ENCODE data around the gene RNF223. TPM values are rescaled to one million over a fixed set of nuclear protein-coding genes. Genes with fewer than 3 reads are reported as not detected.
"Not testable (repeated sequence)": the region's sequence is repeated elsewhere in the genome, so short reads cannot be mapped to it uniquely, and the experiment has no call there.

RNF223 gene
- total RNA-seq, 1 donor from 2014 or later: not detected

GRCh38 chr1:1110561-1110971 lies 36.5 kb upstream of the RNF223 start:
- intact Hi-C loops (cut with micrococcal nuclease): no loop called here
- TF ChIP-seq CTCF (IDR thresholded peaks at IDR 0.05): no peak
- ChIA-PET POLR2A (interaction anchor here (0.7 kb wide), 1 partner anchor 128 kb away, joined by 4 read pairs; no protein-coding TSS in a partner anchor), CTCF (interaction anchor here (1.3 kb wide), 1 partner anchor 9 kb away, joined by 3 read pairs; no protein-coding TSS in a partner anchor)
- Mint-ChIP-seq H3K27ac (no peak overlapping the region), H3K4me1 (peaks cover 9% of the 10 kb centered on the region), H3K36me3 (ENCODE audit: low read depth) (peaks cover 14% of the 10 kb centered on the region), H3K27me3 (no peaks in the 10 kb centered on the region), H3K9me3 (peaks cover 6% of the 10 kb centered on the region), H3K4me3 (no peak overlapping the region)
- DNase-seq: no peak
- ATAC-seq (ENCODE audit: low read depth): no peak

- POLR2A ChIA-PET: no interaction called here
- ATAC-seq (ENCODE audit: low read depth) (no peak), DNase-seq (no peak)
- H3K27ac Mint-ChIP-seq: no peak overlapping the region
- no peaks in the 10 kb centered on the region for H3K27me3 Mint-ChIP-seq
- CTCF ChIA-PET: no interaction called here
- intact Hi-C loops (cut with micrococcal nuclease): no loop called here
- no peak for TF ChIP-seq CTCF (IDR thresholded peaks at IDR 0.05)
- H3K9me3 Mint-ChIP-seq: peaks cover 6% of the 10 kb centered on the region
- no peak overlapping the region for H3K4me3 Mint-ChIP-seq
- H3K4me1 Mint-ChIP-seq: peaks cover 5% of the 10 kb centered on the region
- H3K36me3 Mint-ChIP-seq (ENCODE audit: low read depth): peaks cover 14% of the 10 kb centered on the region
Observed at GRCh38 chr1:1109743-1110142, 35.6 kb upstream of the RNF223 start.

GRCh38 chr1:1106510-1107221 lies 32.6 kb upstream of the RNF223 start:
- no peaks in the 10 kb centered on the region for H3K27me3 Mint-ChIP-seq
- no peak overlapping the region for H3K27ac Mint-ChIP-seq
- H3K36me3 Mint-ChIP-seq (ENCODE audit: low read depth): no peaks in the 10 kb centered on the region
- ChIA-PET POLR2A (no interaction called here), CTCF (no interaction called here)
- intact Hi-C loops (cut with micrococcal nuclease): no loop called here
- DNase-seq (no peak), ATAC-seq (ENCODE audit: low read depth) (no peak)
- no peak for TF ChIP-seq CTCF (IDR thresholded peaks at IDR 0.05)
- H3K9me3 Mint-ChIP-seq: no peaks in the 10 kb centered on the region
- H3K4me3 Mint-ChIP-seq: no peak overlapping the region
- H3K4me1 Mint-ChIP-seq: no peaks in the 10 kb centered on the region

- ATAC-seq (ENCODE audit: low read depth); DNase-seq; H3K9me3 Mint-ChIP-seq; H3K27me3 Mint-ChIP-seq; POLR2A ChIA-PET; intact Hi-C loops (cut with micrococcal nuclease); H3K27ac Mint-ChIP-seq; H3K4me3 Mint-ChIP-seq; CTCF ChIA-PET; H3K36me3 Mint-ChIP-seq (ENCODE audit: low read depth); H3K4me1 Mint-ChIP-seq: not testable (repeated sequence)
Observed at GRCh38 chr1:1104152-1104551, 30.0 kb upstream of the RNF223 start.

- H3K4me3 Mint-ChIP-seq: no peak overlapping the region
- no peak for ATAC-seq (ENCODE audit: low read depth)
Observed at GRCh38 chr1:1101503-1101902, 27.4 kb upstream of the RNF223 start.

More at GRCh38 chr1:1101503-1101902, 27.4 kb upstream of the RNF223 start:
- Mint-ChIP-seq H3K9me3 (no peaks in the 10 kb centered on the region), H3K27me3 (no peaks in the 10 kb centered on the region), H3K4me1 (no peaks in the 10 kb centered on the region), H3K36me3 (ENCODE audit: low read depth) (no peaks in the 10 kb centered on the region), H3K27ac (no peak overlapping the region)
- DNase-seq: no peak
- no peak for TF ChIP-seq CTCF (IDR thresholded peaks at IDR 0.05)
- ChIA-PET CTCF (no interaction called here), POLR2A (interaction anchor here (1.2 kb wide), 1 partner anchor 9 kb away, joined by 3 read pairs; no protein-coding TSS in a partner anchor)
- intact Hi-C loops (cut with micrococcal nuclease): no loop called here

All from activated B cell treated with CpG ODN at 0.5 μM for 24 hours (primary cell).